ENCODE data around the gene RTL10. TPM values are rescaled to one million over a fixed set of nuclear protein-coding genes. Genes with fewer than 3 reads are reported as not detected.
A peak's percentile ranks its signal among the peaks of the same experiment; 100 is the strongest.
"Not testable (repeated sequence)": the region's sequence is repeated elsewhere in the genome, so short reads cannot be mapped to it uniquely, and the experiment has no call there.

RTL10 gene
- total RNA-seq, 4 donors from 2014 or later = 2.5 to 26.1 (median 22.8) TPM

GRCh38 chr22:19884161-19884953 lies 29.7 kb upstream of the RTL10 start:
- H3K9me3 ChIP-seq = no peaks in the 10 kb centered on the region
- peak in 1 of 3 donors; percentile 35 for DNase-seq
- no peak overlapping the region for H3K27ac ChIP-seq
- no peaks in the 10 kb centered on the region for H3K27me3 ChIP-seq
- no peak for TF ChIP-seq CTCF (IDR thresholded peaks at IDR 0.05)
- TF ChIP-seq POLR2A (IDR thresholded peaks at IDR 0.05) = no peak
- H3K36me3 ChIP-seq = no peaks in the 10 kb centered on the region
- peaks cover 0 to 15% (median 10%) of the 10 kb centered on the region in 4 donors for H3K4me1 ChIP-seq
- H3K4me3 ChIP-seq = no peak overlapping the region

- DNase-seq, H3K36me3 ChIP-seq, H3K27me3 ChIP-seq, H3K9me3 ChIP-seq, H3K27ac ChIP-seq, H3K4me3 ChIP-seq: not testable (repeated sequence)
- peaks cover 0 to 15% (median 10%) of the 10 kb centered on the region in 4 donors for H3K4me1 ChIP-seq
Measured at GRCh38 chr22:19883446-19883845, 28.8 kb upstream of the RTL10 start.

- Histone ChIP-seq H3K4me3 (no peak overlapping the region), H3K4me1 (peaks cover 0 to 15% (median 10%) of the 10 kb centered on the region in 4 donors), H3K27me3 (no peaks in the 10 kb centered on the region), H3K36me3 (no peaks in the 10 kb centered on the region), H3K27ac (peak overlapping the region in 1 of 4 donors; percentile 2), H3K9me3 (no peaks in the 10 kb centered on the region)
- TF ChIP-seq POLR2A (IDR thresholded peaks at IDR 0.05) (no peak), CTCF (IDR thresholded peaks at IDR 0.05) (no peak)
- peak in 2 of 3 donors; percentile 29 to 40 for DNase-seq
Measured at GRCh38 chr22:19882446-19883381, 28.0 kb upstream of the RTL10 start.

- Histone ChIP-seq H3K36me3 (peaks cover 0 to 5% (median 0%) of the 10 kb centered on the region in 3 donors), H3K27ac (no peak overlapping the region), H3K27me3 (no peaks in the 10 kb centered on the region), H3K9me3 (no peaks in the 10 kb centered on the region), H3K4me1 (peaks cover 0 to 9% (median 1%) of the 10 kb centered on the region in 4 donors), H3K4me3 (no peak overlapping the region)
- DNase-seq = peak in 2 of 3 donors; percentile 49 to 51
- TF ChIP-seq POLR2A (IDR thresholded peaks at IDR 0.05) (no peak), CTCF (IDR thresholded peaks at IDR 0.05) (no peak)
Measured at GRCh38 chr22:19880786-19881569, 26.3 kb upstream of the RTL10 start.

GRCh38 chr22:19879992-19880785 lies 25.5 kb upstream of the RTL10 start:
- Histone ChIP-seq H3K36me3 (peaks cover 0 to 5% (median 0%) of the 10 kb centered on the region in 3 donors), H3K4me1 (peaks cover 0 to 11% (median 0%) of the 10 kb centered on the region in 4 donors), H3K27me3 (no peaks in the 10 kb centered on the region), H3K27ac (no peak overlapping the region), H3K4me3 (no peak overlapping the region), H3K9me3 (no peaks in the 10 kb centered on the region)
- no peak for TF ChIP-seq POLR2A (IDR thresholded peaks at IDR 0.05)
- TF ChIP-seq CTCF (IDR thresholded peaks at IDR 0.05) = no peak
- DNase-seq = peak in 2 of 3 donors; percentile 40 to 42
